ENCODE measurements around the gene GRIN3B.

The GRIN3B gene

DNA sequence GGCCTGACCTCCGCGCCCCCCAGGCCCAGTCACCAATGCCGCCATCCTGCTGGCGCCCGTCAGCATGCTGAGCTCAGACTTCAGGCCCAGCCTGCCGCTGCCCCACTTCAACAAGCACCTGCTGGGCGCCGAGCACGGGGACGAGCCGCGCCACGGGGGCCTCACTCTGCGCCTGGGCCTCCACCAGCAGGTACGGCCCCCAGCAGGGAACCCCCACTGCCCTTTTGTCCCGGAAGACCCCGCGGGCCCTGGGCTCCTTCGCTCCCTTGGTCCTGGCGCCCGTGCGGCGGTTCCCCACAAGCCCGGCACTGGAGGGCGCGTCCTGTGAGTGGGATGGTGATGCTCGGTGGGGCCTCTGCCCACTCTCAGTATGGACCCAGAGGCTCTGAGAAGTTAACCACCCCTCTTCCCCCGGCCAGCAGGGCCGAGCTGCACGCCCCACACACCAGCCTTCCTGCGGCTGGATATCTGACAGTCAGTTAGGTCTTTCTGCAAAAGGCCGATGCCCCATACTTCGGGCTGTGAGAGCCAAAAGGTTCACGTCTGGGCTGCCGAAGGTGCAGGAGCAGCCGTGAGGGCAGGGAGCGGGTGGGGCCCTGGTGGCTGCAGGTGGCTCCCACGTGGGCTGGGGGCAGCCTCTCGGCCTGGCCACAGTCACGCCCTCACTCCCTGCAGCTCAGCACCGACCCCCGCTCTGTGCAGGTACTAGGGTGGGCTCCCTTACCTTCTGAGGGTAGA, 8.1 kb upstream of the GRIN3B start:
- DNase-seq, result no peak

DNA sequence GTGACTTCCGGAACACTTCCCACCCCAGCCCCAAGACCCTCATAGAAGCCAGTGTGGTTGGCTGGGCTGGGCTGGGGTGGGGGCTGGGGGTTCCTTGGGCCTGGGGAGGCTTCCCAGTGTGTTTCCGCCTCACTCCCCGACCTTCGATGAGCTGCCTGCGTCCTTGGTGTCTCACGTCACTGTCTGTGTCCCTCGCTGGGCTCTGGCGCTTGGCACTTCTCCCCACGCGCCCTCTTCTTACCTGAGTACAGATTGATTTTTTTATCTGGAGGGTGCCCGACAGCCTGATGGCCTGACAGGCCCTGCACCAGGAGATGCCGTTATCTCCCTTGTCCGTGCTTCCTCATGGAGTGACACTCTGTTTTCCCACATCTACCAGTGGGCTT, 7.6 kb upstream of the GRIN3B start:
- no peak for DNase-seq

DNA sequence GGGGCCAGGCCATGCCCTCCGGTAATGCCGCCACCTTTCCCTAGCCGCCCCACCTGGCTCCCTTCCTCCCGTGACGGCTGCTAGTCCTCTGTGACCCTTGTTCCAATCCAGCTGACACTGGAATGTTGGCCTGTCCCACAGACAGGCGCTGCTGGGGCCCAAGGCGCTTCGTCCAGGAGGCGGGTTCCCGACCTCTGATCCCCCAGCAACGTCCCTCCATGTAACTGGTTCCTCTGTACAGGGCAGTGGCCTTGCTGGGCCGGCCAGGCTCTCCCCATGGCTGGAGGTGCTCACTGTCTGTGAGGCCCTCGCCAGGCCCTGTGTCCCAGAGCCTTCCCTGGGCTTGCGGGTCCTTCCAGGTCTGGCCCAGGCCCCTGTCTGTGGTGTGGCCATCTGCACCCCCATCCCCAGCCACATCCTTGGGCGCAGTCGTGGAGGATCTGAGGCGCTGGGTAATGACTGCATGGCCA, 6.8 kb upstream of the GRIN3B start:
- no peak for DNase-seq

DNA sequence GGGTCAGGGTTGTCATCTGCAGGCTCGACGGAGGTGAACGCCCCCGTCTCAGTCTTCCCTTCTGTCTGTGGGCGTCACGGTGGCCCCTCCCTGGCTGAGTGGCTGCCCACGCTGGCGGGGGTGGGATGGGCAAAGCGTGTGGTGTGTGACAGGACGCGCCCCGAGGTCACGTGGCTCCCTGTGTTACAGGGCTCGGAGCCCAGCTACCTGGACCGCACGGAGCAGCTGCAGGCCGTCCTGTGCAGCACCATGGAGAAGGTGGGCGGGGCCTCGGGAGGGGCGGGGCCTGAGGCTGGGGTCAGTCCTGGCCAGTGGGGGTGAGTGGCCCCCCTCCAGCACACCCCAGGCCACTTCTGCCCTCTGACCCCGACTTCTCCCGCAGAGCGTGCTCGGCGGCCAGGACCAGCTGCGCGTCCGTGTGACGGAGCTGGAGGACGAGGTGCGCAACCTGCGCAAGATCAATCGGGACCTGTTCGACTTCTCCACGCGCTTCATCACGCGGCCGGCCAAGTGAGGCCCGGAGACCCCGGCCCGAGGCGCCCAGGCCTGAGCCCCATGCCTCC, 6.3 kb upstream of the GRIN3B start:
- DNase-seq, result no peak

DNA sequence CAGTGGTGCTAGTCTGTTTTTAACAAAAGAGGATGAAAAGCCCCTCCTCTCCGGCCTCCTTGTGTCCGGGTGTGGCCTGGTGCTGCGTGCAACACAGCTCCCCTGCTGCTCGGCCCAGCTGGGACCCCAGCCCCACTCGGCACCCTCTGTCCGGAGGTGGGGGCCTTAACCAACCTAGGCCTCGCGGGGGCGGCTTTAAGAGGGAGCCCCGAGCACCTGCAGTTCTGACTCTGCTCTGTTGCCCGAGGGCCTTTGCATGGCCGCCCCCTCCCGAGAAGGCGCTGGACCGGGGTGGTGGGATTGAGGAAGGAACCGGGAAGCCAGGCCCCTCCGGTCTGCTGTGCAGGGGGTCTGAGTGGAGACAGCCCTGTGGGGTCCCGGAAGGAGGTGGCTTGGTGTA, 5.7 kb upstream of the GRIN3B start:
- DNase-seq, result no peak

DNA sequence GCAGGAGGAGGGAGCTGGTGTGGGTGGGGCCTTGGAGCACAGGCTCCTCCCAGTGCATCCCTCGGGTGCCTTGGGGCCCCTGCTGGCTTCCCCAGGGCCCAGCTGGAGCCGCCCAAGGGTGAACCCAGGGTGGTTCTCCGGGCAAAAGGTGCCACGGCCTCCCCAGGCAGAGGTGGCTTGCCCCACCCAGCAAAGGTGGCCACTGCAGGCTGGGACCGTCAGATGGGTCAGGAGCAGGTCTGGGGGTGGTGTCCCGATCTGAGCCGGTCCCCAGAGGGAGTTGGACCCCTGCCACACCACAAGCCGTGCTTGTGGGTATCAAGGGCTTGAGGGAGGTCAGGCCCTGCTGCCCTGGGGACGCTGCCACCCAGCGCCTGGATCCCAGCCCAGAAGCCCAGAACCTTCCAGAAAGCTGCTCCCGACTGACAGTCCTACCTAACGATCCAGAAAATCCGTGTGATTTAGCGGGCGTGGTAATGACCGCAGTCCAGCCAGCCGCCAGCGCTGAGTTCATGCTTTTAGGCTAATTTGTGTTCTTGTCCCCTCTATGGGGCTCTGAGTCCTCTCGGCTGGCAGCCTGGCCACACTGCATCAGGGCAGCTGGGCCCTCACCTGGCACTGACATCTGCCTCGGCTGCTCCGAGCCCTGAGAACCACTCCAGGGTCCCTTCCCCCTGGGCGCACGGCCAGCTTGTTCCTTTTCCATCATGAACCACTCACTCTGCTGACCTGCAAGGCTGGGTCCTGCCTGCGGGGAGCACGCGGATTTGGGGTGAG, 5.0 kb upstream of the GRIN3B start:
- DNase-seq, result no peak

DNA sequence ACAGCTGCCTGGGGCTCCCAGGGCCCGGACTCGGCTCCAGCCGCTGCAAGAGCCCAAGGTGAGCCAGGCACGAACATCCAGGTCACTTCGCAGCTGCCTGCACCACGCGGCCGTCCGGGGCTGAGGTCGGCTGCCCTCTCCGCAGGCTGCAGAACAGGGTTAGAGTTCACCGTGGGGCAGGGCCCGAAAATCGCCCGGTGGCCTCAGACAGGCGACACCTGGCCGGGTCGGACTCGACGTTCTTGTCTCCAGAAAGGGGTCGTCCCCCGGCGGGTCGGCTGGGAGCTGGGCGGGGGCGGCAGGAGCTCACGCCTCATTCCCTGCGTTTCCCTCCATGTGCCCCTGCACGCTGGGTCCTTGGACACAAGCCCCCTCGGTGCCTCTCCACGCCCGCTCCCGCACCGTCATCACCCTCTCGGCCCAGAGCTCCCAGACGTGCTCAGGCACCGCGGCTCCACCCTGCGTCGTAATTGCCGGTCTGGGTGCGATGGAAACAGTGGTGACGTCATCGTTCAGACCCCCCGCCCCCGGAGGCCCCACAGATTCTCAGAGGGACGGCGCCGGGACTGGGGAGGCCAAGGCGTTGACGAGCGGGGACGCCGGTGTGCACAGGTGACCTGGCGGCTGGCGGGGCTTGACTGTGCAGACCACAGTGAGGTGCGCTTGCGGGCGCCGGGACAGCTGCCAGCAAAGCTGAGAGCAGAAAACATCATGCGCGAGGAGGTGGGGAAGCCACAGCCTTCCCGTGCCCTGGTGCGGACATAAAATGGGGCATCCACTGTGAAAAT, 4.0 kb upstream of the GRIN3B start:
- DNase-seq, result no peak

DNA sequence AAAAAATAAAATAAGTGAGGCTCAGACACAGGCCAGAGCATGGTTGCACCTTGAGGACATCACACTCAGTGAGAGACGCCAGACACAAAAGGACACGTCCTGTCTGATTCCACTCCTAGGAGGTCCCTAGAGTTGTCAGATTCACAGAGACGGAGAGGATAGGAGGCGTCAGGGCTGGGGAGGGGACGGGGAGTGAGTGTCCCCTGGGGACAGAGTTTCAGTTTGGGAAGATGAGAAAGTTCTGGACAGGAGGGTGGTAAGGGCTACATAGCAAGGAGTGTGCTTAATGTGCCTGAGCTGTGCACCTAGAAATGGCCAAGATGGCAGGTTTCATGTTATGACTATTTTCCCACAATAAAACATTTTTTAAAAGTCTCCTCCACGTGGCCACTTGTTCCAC, 2.2 kb upstream of the GRIN3B start:
- no peak for DNase-seq

DNA sequence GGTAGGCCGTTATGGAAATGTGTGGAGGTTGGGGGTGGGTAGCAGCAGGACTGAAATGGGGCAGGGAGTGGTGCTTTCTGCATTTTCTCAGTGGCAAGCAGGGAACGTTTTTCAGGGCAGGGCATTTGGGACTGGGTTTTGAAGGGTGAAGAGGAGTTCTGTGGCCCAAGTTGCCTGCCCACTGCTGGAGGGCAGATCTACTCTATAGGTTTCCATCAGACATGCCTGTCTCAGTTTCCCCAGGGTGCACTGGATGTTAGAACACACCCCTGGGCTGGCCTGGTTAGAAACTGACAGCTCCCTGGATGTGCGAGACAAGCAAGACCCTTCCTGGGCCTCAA, 870 bp upstream of the GRIN3B start:
- DNase-seq, result no peak

DNA sequence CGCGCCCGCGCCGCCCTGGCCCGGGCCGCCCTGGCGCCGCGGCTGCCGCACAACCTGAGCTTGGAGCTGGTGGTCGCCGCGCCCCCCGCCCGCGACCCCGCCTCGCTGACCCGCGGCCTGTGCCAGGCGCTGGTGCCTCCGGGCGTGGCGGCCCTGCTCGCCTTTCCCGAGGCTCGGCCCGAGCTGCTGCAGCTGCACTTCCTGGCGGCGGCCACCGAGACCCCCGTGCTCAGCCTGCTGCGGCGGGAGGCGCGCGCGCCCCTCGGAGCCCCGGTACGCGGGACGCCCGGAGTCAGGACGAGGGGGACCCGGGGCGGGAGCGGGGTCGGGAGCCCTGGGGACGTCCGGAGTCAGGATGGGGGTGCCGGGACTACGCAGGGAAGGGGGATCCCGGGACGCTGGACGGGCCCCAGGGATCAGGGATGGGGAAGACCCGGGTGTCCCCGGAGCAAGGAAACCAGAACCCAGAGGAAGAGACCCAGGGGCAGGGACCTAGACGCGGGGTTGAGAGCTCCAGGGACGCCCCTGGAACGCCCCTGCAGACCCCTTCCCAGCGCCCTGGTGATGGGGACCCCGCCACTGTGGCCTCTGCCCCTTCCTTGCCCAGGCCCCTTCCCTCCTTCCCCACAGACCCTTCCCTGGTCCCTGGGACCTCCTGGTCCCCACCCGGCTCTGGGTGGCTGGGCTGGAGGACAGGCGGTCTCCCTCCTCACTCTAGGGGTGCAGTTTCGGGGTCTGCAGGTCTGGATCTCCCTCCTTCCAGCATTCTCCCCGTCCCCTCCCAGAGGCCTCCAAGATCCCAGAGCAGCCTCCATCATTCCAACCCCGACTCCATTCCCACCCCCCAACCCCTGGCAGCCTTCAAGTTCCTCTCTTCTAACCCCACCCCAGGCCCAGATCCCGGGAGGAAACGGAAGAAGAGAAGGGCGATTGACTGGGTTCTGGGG, 645 bp downstream of the GRIN3B start:
- DNase-seq, result no peak

DNA sequence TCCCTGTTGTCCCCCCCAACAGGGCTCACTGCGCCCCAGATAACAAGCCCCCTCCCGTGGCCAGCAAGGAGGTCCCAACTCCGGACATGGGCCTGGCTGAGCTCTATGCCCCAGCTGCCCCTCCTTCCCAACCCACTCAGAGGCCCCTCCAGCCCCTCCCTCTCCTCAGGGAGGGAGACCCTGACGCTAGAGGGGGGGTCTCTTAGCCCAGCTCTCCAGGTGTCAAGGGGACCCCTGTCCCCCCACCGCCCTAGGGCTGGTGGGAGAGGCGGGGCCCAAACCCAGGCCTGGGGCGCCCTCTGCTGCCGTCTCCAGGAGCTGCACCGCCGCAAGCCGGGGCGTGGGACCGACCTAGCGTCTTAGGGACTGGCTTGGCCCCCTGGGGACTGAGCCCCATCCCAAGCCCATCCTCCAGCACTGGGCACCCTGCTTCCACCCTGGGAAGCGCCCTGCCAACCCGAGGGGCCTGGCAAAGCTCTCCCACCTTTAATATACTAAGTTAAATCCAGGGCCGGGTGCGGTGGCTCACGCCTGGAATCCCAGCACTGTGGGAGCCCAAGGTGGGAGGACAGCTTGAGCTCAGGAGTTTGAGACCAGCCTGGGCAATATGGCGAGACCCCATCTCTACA, 1.4 kb downstream of the GRIN3B start:
- DNase-seq, result no peak

DNA sequence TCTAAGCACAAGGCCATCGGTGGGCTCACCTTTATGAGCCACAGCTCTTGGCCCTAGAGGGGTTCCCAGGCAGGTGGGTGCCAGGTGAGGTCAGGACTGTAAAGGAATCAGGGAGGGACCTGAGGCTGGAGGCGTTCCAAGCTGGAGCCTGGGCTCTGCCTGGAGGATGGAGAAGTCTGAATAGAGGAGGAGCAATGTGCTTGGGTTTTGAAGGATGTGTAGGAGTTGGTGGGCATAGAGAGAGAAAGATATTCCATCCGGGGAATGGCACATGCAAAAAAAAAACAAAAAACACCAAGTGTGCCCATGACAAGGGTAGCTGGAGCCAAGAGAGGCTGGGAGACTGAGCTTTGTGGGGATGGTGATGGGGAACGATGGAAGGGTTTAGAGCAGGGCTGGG, 2.4 kb downstream of the GRIN3B start:
- DNase-seq, result no peak

DNA sequence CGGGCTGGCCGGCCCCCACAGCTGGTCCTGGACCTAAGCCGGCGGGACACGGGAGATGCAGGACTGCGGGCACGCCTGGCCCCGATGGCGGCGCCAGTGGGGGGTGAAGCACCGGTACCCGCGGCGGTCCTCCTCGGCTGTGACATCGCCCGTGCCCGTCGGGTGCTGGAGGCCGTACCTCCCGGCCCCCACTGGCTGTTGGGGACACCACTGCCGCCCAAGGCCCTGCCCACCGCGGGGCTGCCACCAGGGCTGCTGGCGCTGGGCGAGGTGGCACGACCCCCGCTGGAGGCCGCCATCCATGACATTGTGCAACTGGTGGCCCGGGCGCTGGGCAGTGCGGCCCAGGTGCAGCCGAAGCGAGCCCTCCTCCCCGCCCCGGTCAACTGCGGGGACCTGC, 3.1 kb downstream of the GRIN3B start:
- no peak for DNase-seq

DNA sequence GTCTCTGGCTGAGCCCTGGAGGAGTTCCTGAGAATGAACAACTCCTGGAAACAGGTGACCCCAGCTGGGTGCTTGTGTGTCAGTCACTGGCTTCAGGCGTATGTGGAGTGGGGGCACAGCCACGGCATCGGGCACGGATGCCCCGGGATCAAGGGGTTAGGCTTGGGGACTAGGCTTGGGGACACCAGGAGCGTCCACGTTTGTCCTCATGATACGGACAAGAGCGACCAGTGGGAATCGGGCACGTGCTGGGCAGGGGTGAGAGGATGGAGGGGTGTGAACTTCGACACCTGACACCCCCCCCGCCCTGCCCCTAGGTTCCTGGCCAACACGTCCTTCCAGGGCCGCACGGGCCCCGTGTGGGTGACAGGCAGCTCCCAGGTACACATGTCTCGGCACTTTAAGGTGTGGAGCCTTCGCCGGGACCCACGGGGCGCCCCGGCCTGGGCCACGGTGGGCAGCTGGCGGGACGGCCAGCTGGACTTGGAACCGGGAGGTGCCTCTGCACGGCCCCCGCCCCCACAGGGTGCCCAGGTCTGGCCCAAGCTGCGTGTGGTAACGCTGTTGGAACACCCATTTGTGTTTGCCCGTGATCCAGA, 4.1 kb downstream of the GRIN3B start:
- no peak for DNase-seq

DNA sequence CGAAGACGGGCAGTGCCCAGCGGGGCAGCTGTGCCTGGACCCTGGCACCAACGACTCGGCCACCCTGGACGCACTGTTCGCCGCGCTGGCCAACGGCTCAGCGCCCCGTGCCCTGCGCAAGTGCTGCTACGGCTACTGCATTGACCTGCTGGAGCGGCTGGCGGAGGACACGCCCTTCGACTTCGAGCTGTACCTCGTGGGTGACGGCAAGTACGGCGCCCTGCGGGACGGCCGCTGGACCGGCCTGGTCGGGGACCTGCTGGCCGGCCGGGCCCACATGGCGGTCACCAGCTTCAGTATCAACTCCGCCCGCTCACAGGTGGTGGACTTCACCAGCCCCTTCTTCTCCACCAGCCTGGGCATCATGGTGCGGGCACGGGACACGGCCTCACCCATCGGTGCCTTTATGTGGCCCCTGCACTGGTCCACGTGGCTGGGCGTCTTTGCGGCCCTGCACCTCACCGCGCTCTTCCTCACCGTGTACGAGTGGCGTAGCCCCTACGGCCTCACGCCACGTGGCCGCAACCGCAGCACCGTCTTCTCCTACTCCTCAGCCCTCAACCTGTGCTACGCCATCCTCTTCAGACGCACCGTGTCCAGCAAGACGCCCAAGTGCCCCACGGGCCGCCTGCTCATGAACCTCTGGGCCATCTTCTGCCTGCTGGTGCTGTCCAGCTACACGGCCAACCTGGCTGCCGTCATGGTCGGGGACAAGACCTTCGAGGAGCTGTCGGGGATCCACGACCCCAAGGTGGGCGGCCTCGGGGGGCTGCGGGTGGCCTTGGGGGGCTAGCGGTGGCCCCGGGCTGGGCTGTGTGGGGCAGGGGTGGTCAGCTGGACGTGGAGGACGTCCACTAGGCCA, 4.8 kb downstream of the GRIN3B start:
- DNase-seq, result no peak

DNA sequence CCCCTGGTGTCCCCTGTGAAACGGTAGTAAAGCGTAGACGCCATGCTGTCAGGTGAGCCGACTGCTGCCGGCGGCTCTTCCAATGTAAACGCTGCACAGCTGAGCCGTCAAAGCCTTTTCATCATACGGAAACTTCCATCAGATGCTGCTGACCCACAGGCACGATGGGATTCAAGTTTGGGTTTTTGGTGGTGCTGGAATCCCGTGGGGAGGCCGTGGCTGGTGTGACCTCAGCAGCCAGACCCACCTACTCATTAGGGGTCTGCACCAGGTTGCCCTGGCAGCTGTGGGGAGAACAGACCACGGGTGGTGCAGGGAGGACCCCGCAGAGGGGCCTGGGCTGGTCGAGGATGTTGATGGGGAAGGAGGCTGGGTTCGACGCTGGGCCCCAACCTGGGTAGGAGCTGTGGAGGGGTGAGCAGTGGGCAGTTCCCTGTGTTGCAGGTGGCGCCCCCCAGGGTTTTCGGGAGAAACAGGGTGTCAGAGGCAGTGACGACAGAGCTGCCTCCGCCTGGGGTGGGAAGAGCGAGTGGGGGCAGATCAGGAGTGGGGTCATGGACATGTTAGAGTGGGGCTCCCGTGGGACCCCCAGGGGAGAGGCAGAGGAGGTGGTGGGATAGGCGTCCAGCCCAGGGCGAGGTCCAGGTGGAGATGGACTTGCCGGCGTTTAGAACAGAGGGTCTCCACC, 6.6 kb downstream of the GRIN3B start:
- no peak for DNase-seq

DNA sequence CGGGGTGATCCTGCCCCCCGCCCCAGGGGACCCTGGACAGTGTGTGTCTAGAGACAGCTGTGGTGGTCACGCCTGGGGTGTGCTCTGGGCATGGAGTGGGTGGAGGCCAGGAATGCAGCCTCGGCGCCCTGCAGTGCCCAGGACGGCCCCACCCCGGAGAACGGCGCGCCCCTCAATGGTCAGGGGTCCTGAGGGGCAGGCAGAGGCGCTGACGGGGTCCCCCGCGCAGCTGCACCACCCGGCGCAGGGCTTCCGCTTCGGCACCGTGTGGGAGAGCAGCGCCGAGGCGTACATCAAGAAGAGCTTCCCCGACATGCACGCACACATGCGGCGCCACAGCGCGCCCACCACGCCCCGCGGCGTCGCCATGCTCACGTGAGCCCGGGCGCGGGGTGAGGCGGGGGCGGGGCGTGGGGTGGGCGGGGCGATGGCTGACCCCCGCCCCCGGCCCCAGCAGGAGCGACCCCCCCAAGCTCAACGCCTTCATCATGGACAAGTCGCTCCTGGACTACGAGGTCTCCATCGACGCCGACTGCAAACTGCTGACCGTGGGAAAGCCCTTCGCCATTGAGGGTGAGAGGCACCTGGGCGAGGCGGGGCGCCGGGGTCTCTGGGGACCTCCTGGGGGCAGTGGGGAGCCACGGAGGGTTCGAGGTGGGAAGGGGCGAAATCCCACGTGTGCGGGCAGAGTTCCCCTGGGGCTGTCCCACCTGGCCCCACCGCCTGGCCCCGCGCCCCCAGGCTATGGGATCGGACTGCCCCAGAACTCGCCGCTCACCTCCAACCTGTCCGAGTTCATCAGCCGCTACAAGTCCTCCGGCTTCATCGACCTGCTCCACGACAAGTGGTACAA, 7.4 kb downstream of the GRIN3B start:
- DNase-seq, result no peak

DNA sequence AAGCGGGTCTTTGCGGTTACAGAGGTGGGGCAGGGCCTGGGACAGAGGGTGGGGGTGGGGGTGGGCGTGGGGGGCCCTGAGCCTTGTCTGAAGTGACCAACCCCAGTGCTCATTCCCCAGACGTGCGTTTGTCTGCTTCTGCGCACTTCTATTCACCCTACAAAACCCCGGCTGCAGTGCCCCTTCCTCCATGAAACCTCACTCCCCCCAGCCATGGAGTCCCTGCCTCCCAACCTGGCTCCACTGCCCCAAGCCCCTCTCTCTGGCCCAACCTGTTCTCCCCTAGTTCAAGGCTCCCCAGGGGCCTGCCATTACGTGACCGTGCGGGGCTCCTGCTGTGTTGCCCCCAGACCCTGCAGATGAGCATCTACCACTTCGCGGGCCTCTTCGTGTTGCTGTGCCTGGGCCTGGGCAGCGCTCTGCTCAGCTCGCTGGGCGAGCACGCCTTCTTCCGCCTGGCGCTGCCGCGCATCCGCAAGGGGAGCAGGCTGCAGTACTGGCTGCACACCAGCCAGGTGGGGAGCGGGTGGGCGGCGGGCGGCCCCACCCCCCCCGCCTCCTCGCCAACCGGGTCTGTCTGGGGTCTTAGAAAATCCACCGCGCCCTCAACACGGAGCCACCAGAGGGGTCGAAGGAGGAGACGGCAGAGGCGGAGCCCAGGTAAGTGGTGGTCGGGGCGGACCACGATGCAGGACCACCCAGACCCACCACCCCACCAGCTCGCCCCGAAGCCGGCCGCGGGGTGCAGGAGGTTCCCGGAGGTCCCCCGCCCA, 8.2 kb downstream of the GRIN3B start:
- DNase-seq, result no peak

Data from NCI-H1048 (cell line).